Mucosa of descending colon (tissue), 3 donors: ENCODE results near the gene FARS2. TPM values are rescaled to one million over a fixed set of nuclear protein-coding genes. Genes with fewer than 3 reads are reported as not detected.
A peak's percentile ranks its signal among the peaks of the same experiment; 100 is the strongest.

Experiments used
- ATAC-seq: fragments of 200-7000 bp; cut with Tn5 transposase; one replicate; pipeline ENCODE4 v1.9.1; 2020; ENCODE audit warnings: mild to moderate bottlenecking, moderate library complexity
- DNase-seq, 3 donors: peaks; one replicate each; pipeline ENCODE4 v3.0.0-alpha.2; 2020
- H3K36me3 ChIP-seq: fragments of 200-600 bp; one replicate; pipeline ENCODE4 v1.8.0; 2021; ENCODE audit warnings: low read depth, mild to moderate bottlenecking
- H3K4me1 ChIP-seq: fragments of 200-600 bp; one replicate; pipeline ENCODE4 v1.8.0; 2021; ENCODE audit warnings: low read depth, mild to moderate bottlenecking
- H3K4me3 ChIP-seq: fragments of 200-600 bp; one replicate; pipeline ENCODE4 v1.8.0; 2021; ENCODE audit warnings: mild to moderate bottlenecking
- H3K9me3 ChIP-seq: fragments of 200-600 bp; one replicate; pipeline ENCODE4 v1.8.0; 2021; ENCODE audit warnings: mild to moderate bottlenecking
- intact Hi-C, 2 donors: fragments of 100-400 bp; cut with DNase I in 1 of 2; cut with micrococcal nuclease in 1 of 2; formaldehyde crosslinking; loops; one replicate each; pipeline versions ENCODE4 v1.11.0 to v1.11.1; 2022; cut with DNase I, micrococcal nuclease
- total RNA-seq, 3 donors: library from RNA; stranded (reverse); fragmentation: NEBNext Ultra II Directional in 2 of 3; extraction: Animal tissue kit (Norgen Biotek cat#: 25700) in 2 of 3; gene quantifications; one replicate each; pipeline versions ENCODE4 v1.2.1 to v1.2.4, GENCODE V29; 2021 to 2023
- TF ChIP-seq, protein P1 (sequence below): fragments of 200-600 bp; IDR thresholded peaks from one replicate; pipeline ENCODE4 v1.8.0; 2022; ENCODE audit warnings: antibody characterized with exemption, mild to moderate bottlenecking
- donor health status: DM: no; HTN: no; CAD: no; lungs with moderate emphysema.
- donor health status: DM: no; HTN: no; CAD: no.
- donor health status: DM: no; HTN: yes; CAD: no.

Gene FARS2
- total RNA-seq, 3 donors from 2014 or later, result 15.2 to 21.6 (median 17.2) TPM

DNA sequence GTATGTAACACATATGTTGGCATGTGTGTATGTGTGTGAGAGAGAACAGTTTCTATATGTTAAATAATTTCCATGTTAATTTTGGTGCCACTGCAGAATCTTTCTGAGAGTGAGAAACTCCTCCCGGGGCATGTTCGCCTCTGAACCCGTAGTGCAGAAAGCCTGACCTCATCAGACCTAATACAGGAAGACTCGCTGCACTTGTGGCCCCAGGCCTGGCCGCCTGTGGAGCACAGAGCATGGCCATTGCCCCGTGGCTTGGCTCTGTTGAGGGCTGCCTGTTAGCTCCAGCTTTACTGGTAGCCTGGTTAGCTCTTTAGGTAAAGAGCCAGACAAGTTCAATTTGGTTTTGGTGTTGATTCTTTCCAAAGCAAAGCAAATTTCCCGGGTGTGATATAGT lies 25.5 kb downstream of the FARS2 start:
- no peaks in the 10 kb centered on the region for H3K9me3 ChIP-seq

DNA sequence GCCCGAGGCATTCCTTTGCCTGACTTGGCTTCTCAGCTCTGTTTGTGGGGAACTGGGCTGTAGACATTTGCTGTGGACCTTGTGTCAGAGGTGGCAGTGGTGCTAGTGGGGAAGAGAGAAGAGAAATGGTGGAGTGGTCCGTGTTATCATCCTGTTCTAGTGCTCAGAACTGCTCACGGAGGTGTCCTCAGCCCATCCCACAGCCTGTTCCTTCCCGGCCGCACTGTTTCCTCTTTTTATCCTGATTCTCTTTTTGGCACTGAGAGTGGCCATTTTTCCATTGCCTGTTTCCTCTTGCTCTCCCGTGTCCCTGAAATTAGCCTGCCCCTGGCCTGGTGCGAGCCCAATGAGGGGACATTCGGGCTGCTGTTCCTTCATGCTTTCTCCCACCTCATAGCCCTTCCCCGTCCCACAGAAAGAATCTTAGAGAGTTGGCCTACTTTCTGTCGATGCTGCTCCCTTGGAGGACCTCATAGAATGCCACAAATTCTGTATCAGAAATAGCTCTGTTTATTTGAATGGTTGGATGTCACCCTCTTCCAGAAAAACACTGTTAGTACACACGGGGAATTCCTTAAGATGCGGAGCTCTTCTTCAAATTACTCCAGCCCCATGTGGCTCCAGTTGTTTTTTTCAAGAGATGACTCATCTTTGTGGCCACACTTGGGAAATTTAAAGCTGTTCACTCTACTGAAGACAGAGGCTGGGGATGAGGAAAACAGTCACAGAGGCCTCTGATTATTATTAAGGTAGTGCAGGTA lies 26.1 kb downstream of the FARS2 start:
- H3K4me3 ChIP-seq, result no peak overlapping the region
- no peaks in the 10 kb centered on the region for H3K36me3 ChIP-seq
- DNase-seq (no peak), ATAC-seq (peak; percentile 25)
- H3K9me3 ChIP-seq, result no peaks in the 10 kb centered on the region
- H3K4me1 ChIP-seq, result no peaks in the 10 kb centered on the region
- TF ChIP-seq, protein P1, sequence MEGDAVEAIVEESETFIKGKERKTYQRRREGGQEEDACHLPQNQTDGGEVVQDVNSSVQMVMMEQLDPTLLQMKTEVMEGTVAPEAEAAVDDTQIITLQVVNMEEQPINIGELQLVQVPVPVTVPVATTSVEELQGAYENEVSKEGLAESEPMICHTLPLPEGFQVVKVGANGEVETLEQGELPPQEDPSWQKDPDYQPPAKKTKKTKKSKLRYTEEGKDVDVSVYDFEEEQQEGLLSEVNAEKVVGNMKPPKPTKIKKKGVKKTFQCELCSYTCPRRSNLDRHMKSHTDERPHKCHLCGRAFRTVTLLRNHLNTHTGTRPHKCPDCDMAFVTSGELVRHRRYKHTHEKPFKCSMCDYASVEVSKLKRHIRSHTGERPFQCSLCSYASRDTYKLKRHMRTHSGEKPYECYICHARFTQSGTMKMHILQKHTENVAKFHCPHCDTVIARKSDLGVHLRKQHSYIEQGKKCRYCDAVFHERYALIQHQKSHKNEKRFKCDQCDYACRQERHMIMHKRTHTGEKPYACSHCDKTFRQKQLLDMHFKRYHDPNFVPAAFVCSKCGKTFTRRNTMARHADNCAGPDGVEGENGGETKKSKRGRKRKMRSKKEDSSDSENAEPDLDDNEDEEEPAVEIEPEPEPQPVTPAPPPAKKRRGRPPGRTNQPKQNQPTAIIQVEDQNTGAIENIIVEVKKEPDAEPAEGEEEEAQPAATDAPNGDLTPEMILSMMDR, result no peak
- intact Hi-C loops, result no loop called here

More for the DNA sequence above, 25.5 kb downstream of the FARS2 start:
- Histone ChIP-seq H3K4me1 (no peaks in the 10 kb centered on the region), H3K36me3 (no peaks in the 10 kb centered on the region), H3K4me3 (no peak overlapping the region)
- ATAC-seq (no peak), DNase-seq (no peak)
- intact Hi-C loops, result no loop called here
- TF ChIP-seq, protein P1, result no peak

DNA sequence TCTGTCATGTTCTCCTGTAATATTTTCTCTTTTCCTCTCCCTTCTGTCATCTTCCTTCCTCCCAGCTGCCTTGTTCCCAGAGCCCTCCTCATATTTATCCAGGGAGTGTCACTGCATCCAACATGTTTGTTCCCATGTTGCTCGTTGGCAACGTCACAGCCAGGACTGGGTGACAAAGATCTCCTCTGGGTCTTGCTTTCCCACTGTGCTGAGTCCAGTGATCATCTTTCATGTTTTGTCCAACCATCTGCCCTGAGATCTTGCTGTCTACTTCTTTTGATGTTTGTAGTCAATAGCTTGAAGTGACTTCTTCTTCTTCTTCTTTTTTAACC lies 26.6 kb downstream of the FARS2 start:
- Histone ChIP-seq H3K4me1 (no peaks in the 10 kb centered on the region), H3K9me3 (no peaks in the 10 kb centered on the region), H3K36me3 (no peaks in the 10 kb centered on the region), H3K4me3 (no peak overlapping the region)
- intact Hi-C loops, result no loop called here
- DNase-seq, result no peak
- TF ChIP-seq, protein P1, result no peak
- no peak for ATAC-seq

DNA sequence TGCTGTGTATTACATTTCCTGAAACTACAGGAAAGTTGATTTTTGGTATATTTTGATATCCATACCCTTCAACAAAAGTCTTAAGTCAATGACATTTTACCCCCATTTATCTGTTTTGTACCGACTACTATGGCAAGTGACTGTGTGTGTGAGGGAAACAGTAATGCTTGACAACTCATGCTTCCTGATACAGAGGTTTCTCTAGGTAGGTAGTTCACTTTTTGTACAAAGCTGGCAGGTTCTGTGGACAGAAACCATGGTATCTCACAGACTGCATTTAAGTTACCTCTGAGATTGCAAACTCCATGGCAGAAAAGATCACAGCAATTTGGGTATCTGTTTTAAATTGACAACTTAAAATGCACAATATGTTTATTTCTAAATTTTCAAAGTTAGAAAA lies 28.8 kb downstream of the FARS2 start:
- H3K9me3 ChIP-seq, result no peaks in the 10 kb centered on the region
- intact Hi-C loops, result no loop called here
- DNase-seq, result no peak

GRCh38 chr6:5290500-5290899 lies 29.2 kb downstream of the FARS2 start:
- Histone ChIP-seq H3K4me3 (no peak overlapping the region), H3K36me3 (no peaks in the 10 kb centered on the region), H3K4me1 (peaks cover 9% of the 10 kb centered on the region), H3K9me3 (no peaks in the 10 kb centered on the region)
- intact Hi-C loops, result no loop called here
- TF ChIP-seq, protein P1, result no peak
- ATAC-seq, result no peak
- no peak for DNase-seq

More for the DNA sequence above, 28.8 kb downstream of the FARS2 start:
- Histone ChIP-seq H3K4me3 (no peak overlapping the region), H3K4me1 (peaks cover 9% of the 10 kb centered on the region), H3K36me3 (no peaks in the 10 kb centered on the region)
- no peak for ATAC-seq
- TF ChIP-seq, protein P1, result no peak
